Astrocyte of the cerebellum (primary cell): ENCODE data around the gene UFM1.
"Not testable (repeated sequence)": the region's sequence is repeated elsewhere in the genome, so short reads cannot be mapped to it uniquely, and the experiment has no call there.

ENCODE experiments used
- DNase-seq: peaks from one replicate; pipeline ENCODE4 v3.0.0-alpha.2; 2011; ENCODE audit warnings: low read depth
- H3K4me3 ChIP-seq: 2 replicates; pipeline ENCODE4 v1.5.1; 2011; ENCODE audit warnings: mild to moderate bottlenecking, low read depth, low read length, moderate library complexity
- in situ Hi-C: cut with HindIII; loops from 2 replicates; pipeline ENCODE4 v1.10.0; 2017; ENCODE audit warnings: low sequenced_read_pairs
- TF ChIP-seq, protein P1 (sequence below): IDR thresholded peaks from 2 replicates; pipeline ENCODE4 v1.5.1; 2012; ENCODE audit warnings: low read length, low read depth, moderate library complexity, mild to moderate bottlenecking; ENCODE audit errors: missing control alignments

UFM1 gene

GRCh38 chr13:38363219-38363618, 13.6 kb downstream of the UFM1 start:
- DNase-seq: no peak
- in situ Hi-C loops: no loop called here
- H3K4me3 ChIP-seq: no peak overlapping the region
- TF ChIP-seq, protein P1, sequence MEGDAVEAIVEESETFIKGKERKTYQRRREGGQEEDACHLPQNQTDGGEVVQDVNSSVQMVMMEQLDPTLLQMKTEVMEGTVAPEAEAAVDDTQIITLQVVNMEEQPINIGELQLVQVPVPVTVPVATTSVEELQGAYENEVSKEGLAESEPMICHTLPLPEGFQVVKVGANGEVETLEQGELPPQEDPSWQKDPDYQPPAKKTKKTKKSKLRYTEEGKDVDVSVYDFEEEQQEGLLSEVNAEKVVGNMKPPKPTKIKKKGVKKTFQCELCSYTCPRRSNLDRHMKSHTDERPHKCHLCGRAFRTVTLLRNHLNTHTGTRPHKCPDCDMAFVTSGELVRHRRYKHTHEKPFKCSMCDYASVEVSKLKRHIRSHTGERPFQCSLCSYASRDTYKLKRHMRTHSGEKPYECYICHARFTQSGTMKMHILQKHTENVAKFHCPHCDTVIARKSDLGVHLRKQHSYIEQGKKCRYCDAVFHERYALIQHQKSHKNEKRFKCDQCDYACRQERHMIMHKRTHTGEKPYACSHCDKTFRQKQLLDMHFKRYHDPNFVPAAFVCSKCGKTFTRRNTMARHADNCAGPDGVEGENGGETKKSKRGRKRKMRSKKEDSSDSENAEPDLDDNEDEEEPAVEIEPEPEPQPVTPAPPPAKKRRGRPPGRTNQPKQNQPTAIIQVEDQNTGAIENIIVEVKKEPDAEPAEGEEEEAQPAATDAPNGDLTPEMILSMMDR: no peak

DNA sequence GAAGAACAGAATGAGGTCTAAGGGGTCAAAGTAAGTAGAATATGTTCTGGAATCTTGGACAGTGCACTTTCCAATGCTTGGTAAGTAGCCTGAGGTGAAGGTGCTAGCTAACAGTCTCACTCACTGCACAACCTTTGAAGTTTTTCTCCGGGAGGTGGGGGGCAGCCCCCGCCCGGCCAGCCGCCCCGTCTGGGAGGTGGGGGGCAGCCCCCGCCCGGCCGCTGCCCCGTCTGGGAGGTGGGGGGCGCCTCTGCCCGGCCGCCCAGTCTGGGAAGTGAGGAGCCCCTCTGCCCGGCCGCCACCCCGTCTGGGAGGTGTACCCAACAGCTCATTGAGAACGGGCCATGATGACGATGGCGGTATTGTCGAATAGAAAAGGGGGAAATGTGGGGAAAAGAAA, 14.1 kb downstream of the UFM1 start:
- H3K4me3 ChIP-seq, in situ Hi-C loops, DNase-seq: not testable (repeated sequence)

DNA sequence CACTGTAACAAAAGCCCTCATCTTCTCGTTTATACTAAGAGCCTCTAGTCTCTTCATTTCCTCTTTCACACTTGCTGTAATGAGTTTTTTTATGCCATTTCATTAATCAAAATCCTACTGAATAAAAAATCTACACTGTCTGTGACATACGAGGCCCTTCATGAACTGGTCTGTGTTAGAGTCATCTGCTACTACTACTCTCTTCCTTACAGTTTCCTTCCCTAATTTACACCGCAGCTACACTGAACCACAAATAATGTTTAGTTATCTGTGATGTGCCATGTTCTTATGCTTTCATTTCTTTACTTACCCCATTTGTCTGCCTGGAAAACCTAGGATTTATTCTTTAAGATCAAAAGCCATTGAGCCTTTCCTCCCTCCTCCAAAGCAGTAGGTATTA, 16.0 kb downstream of the UFM1 start:
- H3K4me3 ChIP-seq: no peak overlapping the region
- no peak for DNase-seq
- TF ChIP-seq, protein P1: no peak
- in situ Hi-C loops: no loop called here

- TF ChIP-seq, protein P1: no peak
- in situ Hi-C loops: no loop called here
- no peak overlapping the region for H3K4me3 ChIP-seq
- DNase-seq: no peak
These were observed 17.4 kb downstream of the UFM1 start for GRCh38 chr13:38366954-38367645.

GRCh38 chr13:38369058-38369457, 19.4 kb downstream of the UFM1 start:
- DNase-seq: no peak
- no peak overlapping the region for H3K4me3 ChIP-seq
- in situ Hi-C loops: no loop called here

DNA sequence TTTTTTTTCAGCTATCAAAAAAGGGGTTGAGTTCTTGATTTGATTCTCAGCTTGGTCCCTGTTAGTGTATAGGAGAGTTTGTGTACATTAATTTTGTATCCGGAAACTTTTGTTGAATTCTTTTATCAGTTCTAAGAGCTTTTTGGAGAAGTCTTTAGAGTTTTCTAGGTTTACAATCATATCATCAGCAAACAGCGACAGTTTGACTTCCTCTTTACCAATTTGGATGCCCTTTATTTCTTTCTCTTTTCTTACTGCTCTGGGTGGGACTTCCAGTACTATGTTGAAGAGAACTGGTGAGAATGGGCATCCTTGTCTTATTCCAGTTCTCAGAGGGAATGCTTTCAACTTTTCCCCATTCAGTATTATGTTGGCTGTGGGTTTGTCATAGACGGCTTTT, 20.4 kb downstream of the UFM1 start:
- H3K4me3 ChIP-seq, DNase-seq, in situ Hi-C loops: not testable (repeated sequence)

More at GRCh38 chr13:38369058-38369457, 19.4 kb downstream of the UFM1 start:
- TF ChIP-seq, protein P1: no peak

DNA sequence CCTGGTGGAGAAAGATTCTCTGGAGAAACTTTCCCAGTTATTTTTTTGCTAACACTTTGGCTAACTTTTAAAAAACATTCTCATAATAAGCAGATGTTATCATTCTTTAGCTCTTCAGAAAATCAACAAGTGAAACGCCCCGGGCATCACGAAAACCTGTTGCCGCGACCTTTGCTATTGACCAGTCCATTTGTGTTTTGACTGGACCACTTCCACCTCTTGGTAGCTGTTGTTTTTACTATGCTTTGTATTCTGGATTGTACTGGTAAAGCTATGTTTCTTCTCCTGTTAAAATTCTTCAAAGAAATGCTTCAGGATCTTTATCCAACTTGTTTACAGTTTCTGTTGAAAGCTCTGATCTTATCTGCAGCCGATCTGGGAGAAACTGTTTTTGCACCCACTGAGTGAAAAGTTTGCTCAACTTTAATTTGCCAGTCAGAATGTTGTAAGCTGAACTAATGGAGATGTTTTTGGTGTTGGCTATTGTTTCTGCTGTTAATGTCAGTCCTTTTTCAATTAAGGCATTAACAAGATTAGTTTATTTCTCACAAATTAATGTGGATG, 23.3 kb downstream of the UFM1 start:
- in situ Hi-C loops: no loop called here
- TF ChIP-seq, protein P1: no peak
- no peak overlapping the region for H3K4me3 ChIP-seq
- no peak for DNase-seq
